GM12891 (cell line): ENCODE data around the gene CCSER2.

Experiments
- POLR2A ChIP-seq: IDR thresholded peaks from 2 replicates; pipeline ENCODE4 v1.6.1; 2011; ENCODE audit warnings: low read depth, low read length, control low read depth
- POLR2AphosphoS5 ChIP-seq: IDR thresholded peaks from 2 replicates; pipeline ENCODE4 v1.6.1; 2011; ENCODE audit warnings: low read depth, low read length, control low read depth
- POU2F2 ChIP-seq: IDR thresholded peaks from 2 replicates; pipeline ENCODE4 v1.6.1; 2011; ENCODE audit warnings: low read depth, mild to moderate bottlenecking, control low read depth, low read length, moderate library complexity
- SPI1 ChIP-seq: IDR thresholded peaks from 2 replicates; pipeline ENCODE4 v1.6.1; 2011; ENCODE audit warnings: low read depth, low read length, control low read depth
- TAF1 ChIP-seq: IDR thresholded peaks from 2 replicates; pipeline ENCODE4 v1.6.1; 2011; ENCODE audit warnings: low read depth, low read length, control low read depth

DNA sequence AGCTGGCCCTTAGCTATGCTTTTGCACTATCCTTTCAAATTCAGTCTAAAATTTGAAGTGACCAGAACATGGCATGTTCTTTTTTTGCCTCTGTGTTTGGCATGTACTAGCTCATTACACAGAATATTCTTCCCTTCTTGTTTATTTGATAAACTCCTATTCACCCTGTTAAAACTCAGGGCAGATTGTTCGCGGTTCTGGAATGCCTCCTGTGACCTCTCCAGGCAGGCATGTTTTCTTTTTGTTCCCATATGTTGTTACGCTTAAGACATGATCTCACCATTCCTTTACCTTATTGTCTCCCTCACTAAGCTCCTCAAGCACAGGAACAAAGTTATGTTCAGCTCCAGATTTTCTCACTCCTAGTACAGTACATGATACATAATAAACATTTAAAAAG is 181.7 kb downstream of the CCSER2 start:
- TF ChIP-seq TAF1 (no peak), POLR2A (no peak), POU2F2 (no peak), POLR2AphosphoS5 (no peak), SPI1 (no peak)
